ENCODE data around the gene PLEKHG4B.
"Not testable (repeated sequence)": the region's sequence is repeated elsewhere in the genome, so short reads cannot be mapped to it uniquely, and the experiment has no call there.

PLEKHG4B gene

GRCh38 chr5:191036-191948, 99.3 kb downstream of the PLEKHG4B start, which contains the start of gene LRRC14B:
Gene LRRC14B (plus strand): TSS chr5:191495. CDS start chr5:191539, 44 bp downstream.
- DNase-seq: no peak

- DNase-seq: no peak
Measured at GRCh38 chr5:191949-192690, 100.2 kb downstream of the PLEKHG4B start.

- no peak for DNase-seq
Measured at GRCh38 chr5:192691-192969, 100.7 kb downstream of the PLEKHG4B start.

DNA sequence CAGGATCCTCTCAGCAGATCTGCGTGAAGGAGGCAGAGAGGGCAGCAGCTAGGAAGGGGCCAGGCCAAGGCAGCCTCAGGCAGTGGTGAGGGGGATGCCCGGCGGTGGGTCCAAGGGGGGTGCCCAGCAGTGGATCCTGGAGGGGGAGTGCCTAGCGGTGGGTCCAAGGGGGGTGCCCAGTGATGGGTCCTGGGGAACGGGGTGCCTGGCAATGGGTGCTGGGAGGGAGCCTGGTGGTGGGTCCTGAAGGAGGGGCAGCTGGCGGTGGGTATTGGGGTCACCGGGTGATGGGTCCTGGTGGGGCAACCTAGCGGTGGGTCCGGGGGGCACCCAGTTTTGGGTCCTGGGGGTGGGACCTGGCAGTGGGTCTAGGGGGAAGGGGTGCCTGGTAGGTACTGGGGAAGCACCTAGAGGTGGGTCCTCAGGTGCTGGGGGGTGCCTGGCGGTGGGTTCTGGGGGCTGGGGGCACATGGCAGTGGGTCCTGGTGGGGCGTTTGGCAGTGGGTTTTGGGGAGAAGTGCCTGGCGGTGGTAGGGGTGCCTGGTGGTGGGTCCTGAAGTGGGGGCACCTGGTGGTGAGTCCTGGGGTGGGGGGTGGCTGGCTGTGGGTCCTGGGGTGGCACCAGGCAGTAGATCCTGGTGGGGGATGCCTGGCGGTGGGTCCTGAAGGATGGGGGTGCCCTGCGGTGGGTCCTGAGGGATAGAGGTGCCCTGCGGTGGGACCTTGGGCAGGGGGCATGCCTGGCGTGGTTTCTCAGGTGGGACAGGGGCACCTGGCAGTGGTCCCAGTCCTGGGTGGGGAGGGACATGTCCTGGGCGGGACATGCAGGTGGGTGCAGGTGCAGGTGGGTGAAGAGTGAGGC, 101.2 kb downstream of the PLEKHG4B start:
- no peak for DNase-seq

- DNase-seq: no peak
Measured at GRCh38 chr5:194102-194501, 102.1 kb downstream of the PLEKHG4B start.

- DNase-seq: no peak
Measured at GRCh38 chr5:194603-195209, 102.7 kb downstream of the PLEKHG4B start.

DNA sequence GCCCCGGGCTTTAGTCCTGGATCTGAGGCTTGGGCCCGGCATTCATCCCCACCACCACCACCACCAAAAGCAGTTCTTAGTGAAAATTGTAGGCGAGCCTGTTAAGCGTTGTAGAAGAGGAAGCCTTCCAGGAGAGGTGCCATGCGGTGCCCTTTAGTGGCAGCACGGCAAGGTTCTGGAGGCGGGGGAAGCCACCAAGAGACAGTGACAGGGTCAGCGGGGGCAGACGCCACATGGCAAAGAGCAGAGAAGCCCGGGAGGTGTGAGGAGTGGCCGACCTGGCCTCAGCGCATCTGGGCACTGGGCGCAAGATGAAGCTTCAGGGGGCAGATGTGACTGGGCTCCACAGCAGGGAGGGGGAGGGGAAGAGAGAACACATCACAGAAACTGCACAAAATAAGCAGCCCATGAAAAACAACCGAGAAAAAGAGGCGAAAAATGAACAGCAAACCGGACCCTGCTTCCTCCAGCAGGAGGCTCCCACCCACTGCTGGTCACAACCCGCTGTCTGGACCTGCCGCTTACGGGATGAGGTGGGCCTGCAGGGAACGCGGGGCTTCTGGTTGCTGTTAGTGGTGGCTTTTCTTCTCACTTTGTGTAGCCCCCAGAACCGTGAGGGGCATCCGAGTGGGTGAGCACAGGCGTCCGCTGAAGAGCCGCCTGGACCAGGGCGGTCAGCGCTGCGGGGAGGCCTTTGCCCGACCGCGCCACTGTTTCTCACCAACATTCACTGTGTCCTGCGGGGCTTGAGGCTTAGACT, 103.6 kb downstream of the PLEKHG4B start:
- DNase-seq: no peak

DNA sequence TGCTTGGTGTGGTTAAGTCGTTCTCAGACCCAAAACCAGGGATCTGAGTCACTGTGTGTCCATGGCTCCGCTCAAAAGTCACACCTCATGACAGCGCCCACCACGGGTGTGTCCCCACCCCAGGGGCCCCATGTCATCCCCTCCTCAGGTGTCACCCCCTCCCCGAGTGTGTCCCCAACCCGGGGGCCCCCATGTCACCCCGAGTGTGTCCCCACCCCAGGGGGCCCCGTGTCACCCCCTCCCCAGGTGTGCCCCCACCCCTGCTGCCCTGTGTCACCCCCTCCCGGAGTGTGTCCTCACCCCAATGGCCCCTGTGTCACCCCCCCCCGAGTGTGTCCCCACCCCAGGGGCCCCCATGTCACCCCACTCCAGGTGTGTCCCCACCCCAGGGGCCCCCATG, 104.4 kb downstream of the PLEKHG4B start:
- DNase-seq: no peak

GRCh38 chr5:197031-197430, 105.1 kb downstream of the PLEKHG4B start:
- DNase-seq: not testable (repeated sequence)

DNA sequence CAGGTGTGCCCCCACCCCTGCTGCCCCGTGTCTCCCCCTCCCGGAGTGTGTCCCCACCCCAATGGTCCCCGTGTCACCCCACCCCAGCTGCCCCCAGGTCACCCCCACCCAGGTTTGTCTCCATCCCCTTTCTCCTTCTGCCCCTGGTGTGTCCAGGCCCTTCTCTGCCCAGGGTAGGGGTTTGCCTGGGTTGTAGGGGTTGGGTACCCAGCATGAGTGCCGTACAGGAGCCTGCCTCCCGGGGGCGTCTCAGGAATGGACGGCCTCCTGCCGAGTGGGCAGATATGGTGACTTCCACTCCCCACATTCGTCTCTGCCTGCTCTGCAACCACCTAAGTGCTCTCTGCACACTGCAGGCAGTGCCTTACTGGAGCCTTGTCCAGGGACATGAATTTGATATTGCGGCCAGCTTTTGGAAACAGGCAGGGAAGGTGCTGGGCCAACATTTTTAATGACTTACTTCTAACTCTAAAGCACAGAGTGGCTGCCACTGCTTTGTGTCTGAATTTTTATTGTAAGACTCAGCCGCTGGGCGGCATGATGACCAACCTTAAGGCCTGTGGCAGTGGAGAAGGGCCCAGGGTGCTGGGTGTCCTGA, 106.0 kb downstream of the PLEKHG4B start:
- no peak for DNase-seq

DNA sequence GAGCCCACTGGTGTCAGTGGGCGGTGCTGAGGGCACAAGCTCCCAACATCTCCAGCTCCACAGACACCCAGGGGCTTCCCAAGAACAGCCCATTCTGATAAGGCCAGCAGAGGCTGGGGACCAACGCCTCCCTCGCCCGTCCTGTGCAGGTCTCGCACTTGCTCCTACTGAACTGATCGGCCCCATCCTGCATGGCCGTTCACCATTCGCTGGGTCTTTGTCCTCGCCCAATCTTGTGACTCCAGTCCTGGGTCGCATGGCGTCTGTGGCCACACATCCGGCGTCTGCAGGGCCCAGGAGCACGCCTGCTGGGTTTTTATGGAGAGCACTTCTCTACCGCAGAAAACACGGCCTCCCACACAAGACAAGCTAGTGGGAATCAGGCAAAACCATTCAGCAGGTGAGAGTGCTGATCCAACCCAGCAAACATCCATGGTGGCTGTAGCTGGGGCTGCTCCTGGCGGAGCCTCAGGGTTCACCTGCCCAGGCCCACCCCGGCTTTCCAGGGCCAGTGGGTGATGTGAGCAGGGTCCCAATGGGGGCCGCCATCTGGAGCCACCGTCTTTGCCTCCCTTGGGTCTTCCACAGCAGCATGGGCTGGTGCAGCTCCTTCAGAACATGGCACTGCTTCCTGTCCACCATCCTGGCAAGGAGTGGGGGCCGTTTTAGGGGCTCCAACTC, 106.7 kb downstream of the PLEKHG4B start:
- DNase-seq: no peak

DNA sequence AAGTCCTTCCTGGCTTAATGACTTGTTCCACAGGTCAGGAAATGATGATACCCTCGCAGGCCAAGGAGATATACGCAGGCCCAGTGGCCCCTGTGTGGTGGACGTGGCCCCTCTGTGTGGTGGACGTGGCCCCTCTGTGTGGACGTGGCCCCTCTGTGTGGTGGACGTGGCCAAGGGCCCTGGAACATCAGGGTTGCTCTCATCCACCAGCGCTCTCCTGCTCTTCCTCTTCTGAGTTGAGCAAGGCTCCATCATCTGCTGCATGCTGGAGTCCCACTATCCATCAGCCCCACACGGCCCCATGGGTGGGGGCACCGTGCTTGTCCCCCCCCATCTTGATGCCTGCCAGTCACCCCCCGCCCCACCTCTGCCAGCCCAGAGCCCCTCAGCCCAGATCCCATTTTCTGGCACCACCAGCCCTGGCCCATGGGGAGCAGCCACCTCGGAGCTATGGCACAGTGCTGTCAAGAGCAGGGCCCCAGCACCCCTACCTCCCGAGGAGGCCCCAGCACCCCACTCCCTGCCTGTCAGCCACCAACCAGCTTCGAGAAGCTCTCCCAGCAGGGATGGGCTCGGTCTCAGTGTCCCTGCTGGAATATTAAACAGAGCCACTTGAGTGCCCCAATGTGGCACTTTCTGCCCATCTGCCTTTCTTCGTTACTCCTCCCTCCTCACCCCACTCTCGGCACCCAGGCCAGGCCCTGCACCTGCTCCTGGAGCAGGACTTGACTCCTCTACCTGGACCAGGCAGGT, 107.4 kb downstream of the PLEKHG4B start:
- no peak for DNase-seq

DNA sequence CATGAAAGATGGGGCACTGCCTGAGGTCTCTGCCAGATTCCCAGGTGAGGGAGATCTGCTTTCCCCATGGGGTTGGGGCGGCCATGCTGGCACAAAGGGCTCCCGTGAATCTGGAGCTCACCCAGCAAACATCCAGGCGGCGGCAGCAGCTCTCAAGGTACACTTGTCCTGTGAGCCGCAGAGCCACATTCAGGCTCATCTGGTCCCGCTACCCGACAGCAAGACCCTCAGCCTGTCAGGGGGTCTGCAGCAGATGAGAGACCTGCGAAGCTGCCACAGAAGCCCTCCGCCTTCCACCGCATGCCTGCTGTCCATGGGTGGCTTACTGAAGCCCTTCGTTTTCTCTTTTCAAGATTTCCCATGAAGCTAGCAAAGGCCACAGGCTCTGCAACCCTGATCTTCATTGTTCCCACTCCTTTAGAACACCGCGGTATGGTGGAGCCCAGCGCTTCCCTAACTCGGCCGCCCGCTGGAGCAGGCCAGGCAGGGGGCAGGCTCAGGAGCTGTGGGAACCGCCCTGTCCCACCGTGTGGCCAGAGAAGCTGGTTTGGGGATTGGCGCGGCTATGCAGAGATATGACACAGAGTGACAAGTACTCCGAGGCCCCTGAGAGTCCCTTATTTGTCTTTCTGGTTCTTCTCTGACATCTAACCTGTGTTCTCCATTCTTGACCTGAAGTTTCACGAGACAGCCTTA, 108.1 kb downstream of the PLEKHG4B start:
- no peak for DNase-seq

GRCh38 chr5:200985-201384, 109.0 kb downstream of the PLEKHG4B start:
- DNase-seq: no peak

DNA sequence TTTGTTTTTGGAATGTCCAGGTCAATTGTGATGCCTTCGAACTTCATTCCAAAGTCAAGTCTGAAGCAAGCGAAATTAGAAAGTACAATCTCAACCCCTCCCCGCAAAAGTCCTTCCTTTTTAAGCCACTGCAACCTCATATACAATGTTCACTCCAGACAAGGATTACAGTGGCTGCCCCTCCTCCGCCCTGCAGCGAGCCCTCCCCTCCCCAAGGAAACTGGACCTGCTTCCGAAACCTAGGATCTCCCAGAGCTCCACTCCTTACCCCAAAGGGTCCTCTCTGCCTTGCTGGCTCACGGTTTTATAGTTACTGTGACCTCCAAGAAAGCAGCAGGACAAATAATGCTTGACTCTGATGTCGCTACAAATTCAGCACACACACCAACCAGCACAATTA, 109.7 kb downstream of the PLEKHG4B start:
- no peak for DNase-seq

GRCh38 chr5:203246-203930, 111.4 kb downstream of the PLEKHG4B start:
- no peak for DNase-seq

GRCh38 chr5:204001-204400, 112.0 kb downstream of the PLEKHG4B start:
- DNase-seq: no peak

GRCh38 chr5:204462-204861, 112.5 kb downstream of the PLEKHG4B start:
- DNase-seq: no peak

All from fibroblast of skin of right biceps (primary cell).